ENCODE data around the gene PDPN. TPM values are rescaled to one million over a fixed set of nuclear protein-coding genes. Genes with fewer than 3 reads are reported as not detected.

Gene PDPN
- total RNA-seq, 2 experiments from 2014 or later: not detected

Other genes with a start within 250 kb of the PDPN start
- not detected for gene PRAMEF14, start 236.7 kb upstream of the PDPN start, total RNA-seq
- gene PRAMEF19, start 211.9 kb upstream of the PDPN start, total RNA-seq: not detected
- gene PRAMEF17, start 194.2 kb upstream of the PDPN start, total RNA-seq: not detected
- not detected for gene PRAMEF20, start 173.4 kb upstream of the PDPN start, total RNA-seq
- not detected for gene LRRC38, start 69.8 kb upstream of the PDPN start, total RNA-seq
- gene PRDM2, start 116.4 kb downstream of the PDPN start, total RNA-seq: 10 to 100 TPM; 41.7 to 44.6 TPM

Measured in activated CD4-positive, alpha-beta memory T cell treated with anti-CD3 and anti-CD28 coated beads for 36 hours (primary cell).